HG02571 (cell line): ENCODE data around the gene TSPAN16.
A peak's percentile ranks its signal among the peaks of the same experiment; 100 is the strongest.
"Not testable (repeated sequence)": the region's sequence is repeated elsewhere in the genome, so short reads cannot be mapped to it uniquely, and the experiment has no call there.

Experiments
- ATAC-seq: cut with Tn5 transposase; IDR thresholded peaks from one replicate; pipeline ENCODE4 v1.9.1; 2021; ENCODE audit warnings: mild to moderate bottlenecking, moderate library complexity; ENCODE audit not compliant: unreplicated experiment

Gene TSPAN16

DNA sequence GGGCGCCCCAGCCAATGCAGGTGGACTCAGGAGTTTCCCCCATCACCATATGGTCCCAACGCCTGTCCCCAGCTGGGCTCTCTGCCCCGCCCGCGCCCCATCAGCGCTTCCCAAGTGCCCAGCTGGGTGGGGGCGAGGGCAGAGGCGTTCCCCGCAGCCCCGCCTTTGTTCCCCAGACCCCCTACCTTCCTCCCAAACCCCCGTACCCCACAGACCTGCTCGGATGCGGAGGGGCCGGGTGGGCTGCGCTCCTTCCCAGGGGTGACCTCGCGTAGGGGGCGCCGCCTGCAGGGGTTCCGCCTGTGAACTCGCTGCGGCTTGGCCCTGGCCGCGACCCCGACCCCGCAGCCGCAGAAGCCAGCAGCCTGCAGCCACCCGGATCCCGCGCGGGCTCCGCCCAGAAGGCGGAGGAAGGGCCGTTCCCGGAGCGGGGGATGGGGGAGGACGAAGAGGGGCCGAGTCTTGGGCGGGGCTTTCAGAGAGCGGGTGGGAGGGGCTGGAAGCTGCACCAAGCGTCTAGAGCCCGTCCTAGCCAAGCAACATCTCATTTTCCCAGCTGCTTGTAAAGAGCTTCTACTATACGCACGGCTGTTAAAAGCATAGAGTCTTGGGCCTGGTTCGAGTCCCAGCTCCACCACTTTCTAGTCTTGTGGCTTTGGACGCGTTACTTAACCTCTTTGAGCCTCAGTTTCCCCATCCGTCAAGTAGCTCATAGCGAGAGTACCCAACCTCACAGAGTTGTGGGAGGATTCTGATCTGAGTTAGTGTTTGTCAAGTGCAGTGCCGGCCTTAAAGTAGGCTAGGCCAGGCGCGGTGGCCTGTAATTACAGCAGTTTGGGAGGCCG, 43.5 kb downstream of the TSPAN16 start, which contains the start of gene RAB3D:
TSS of gene RAB3D (minus strand) at position 404 of the 845 bp plus-strand sequence. CDS start 2,258 bp downstream, outside the sequence.
- no peak for ATAC-seq

DNA sequence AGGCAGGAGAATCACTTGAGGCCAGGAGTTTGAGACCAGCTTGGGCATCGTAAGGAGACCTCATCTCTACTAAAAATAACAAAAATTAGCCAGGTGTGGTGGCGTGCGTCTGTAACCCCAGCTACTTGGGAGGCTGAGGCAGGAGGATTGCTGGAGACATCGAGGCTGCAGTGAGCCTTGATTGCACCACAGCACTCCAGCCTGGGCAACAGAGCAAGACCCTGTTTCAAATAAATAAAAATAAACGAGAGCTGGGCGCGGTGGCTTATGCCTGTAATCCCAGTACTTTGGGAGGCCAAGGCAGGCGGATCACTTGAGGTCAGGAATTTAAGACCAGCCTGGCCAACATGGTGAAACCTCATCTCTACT, 44.1 kb downstream of the TSPAN16 start:
- ATAC-seq, result not testable (repeated sequence)

DNA sequence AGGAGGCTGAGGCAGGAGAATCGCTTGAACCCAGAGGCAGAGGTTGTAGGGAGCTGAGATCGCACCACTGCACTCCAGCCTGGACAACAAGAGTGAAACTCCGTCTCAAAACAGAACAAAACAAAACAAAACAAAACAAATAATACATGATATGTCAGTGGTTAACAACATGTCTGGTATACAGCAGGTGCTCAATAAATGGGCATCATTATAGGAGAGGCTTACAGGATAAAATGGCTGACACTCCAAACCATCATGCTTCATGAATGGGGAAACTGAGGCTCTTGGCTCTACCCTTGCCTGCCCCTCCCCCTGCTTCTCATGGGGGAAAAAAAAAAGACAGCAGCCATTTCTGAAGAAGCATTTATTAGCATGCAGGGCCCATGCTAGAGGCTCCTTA, 46.5 kb downstream of the TSPAN16 start:
- no peak for ATAC-seq

DNA sequence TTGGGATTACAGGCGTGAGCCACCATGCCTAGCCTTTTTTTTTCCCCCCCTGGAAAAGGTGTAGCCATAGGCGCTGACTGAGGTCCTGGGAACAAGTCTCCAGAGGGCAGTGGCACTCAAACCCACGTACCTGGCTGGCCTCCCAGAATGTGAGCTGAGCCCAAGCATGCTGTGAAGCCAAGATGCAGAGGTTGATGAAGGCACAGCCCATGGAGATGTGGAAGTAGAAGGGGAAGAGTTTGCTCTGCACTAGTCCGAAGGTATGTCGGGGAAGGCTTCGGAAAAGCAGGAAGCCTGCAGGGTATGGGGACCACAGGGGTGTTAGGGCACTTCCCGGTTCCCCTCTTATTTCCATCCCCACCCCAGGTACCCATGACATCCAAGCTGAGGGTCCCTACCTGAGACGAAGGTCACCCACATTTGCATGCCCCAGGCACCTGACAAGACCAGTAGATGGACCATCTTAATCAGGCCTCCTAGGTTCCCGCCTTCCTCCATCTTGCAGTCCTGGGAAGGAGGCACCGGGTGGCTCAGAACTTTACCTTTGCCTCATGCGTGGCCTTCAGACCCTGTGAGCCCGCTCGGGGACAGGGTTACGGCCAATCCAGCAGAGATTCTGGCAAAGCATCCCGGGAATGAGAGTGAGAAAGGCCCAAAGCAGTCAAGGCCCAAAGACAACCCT, 49.3 kb downstream of the TSPAN16 start:
- ATAC-seq, result no peak

DNA sequence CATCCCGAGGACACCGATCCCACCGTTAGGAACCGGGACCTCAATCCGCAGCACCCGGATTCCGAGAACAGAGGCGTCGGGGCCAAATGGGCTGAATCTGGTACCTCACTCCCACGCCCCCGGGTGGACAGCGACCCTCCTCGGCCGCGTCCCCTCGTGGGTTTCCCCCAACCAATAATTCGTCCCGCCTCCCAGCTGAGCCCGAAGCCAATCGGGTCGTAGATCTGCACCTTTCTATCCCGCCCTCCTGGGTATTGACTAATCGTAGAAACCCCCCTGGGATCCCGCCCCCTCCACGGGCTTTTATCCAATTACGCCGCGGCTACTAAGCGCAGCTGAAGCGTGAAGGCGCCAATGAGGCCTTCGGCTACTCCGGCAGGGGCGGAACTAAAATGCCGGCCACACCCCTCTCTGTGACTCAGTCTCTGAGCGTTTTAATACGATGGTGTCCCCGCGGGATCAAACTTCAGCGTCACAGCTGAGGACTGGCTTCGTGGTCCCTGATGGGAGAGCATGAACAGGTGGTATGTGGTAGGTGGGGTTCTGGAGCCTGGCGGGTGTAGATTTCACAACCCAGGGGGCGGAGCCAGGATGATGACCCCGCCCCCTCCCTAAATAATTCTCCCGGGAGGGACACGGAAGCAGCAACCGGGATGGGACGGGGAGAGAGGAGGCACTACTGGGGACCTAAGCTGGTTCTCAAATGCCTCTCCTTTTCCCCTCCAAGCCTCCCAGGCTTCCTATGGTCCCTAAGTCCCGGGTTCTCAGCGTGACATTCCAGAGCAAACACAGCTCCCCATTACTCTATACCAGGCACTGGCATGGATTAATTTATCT, 50.4 kb downstream of the TSPAN16 start, which contains the start of the genes CCDC159 and TMEM205:
TSS of gene CCDC159 (plus strand) at position 416 of the 837 bp plus-strand sequence. CDS start at position 504, 88 bp downstream.
TSS of gene TMEM205 (minus strand) at position 165 of the 837 bp plus-strand sequence. CDS start 649 bp downstream, outside the sequence.
- peak; percentile 91 for ATAC-seq

DNA sequence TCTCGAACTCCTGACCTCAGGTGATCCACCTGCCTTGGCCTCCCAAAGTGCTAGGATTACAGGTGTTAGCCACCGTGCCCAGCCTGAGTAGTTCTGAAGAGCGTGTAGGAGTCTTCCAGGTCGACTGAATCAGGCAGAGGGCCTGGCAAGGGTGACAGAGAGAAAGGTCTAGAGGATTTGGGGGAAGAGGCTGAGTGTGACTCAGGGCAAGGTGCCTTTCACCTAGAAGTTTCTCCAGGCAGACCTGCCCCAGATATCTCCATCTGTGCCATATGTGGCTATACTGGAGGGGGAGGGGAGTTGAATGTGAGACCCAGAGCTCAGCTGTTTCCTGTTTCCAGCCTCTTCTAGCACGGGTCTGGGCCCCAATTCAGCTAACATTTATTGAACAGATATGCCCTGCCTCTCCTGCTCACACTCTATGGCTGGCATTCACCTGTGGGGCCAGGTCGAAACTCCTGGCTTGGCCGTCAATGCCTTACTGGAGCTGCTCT, 51.6 kb downstream of the TSPAN16 start:
- ATAC-seq, result no peak

DNA sequence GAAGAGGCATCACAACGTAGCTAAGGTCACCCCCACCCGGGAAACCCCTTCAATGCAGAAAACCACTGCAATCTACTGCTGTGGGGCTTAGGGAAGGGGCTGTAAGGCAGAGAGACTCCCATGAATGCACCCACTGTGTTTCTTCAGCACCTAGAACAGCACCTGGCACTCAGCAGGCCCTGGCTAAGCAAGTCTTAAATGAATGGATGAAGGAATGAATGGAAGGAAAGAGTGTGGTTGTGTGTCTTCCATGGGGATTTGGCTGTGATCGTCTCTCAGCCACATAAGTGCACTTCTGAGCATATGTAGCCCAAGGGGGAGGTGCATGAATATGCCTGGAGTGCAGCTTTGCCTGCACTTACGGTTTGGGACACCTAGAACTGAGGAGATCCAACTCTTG, 53.2 kb downstream of the TSPAN16 start:
- ATAC-seq, result no peak

DNA sequence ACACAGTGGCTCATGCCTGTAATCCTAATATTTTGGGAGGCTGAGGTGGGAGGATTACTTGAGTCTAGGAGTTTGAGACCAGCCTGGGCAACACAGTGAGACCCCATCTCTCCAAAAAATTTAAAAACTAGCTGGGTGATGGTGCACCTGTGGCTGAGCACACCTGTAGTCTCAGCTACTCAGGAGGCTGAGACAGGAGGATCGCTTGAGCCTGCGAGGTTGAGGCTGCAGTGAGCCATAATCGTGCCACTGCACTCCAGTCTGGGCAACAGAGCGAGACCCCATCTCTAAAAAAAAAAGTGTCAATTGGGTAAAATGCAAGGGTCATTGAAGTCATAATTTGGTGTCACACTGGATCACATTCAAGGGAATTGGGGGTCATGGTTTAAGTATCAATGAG, 58.1 kb downstream of the TSPAN16 start:
- not testable (repeated sequence) for ATAC-seq

DNA sequence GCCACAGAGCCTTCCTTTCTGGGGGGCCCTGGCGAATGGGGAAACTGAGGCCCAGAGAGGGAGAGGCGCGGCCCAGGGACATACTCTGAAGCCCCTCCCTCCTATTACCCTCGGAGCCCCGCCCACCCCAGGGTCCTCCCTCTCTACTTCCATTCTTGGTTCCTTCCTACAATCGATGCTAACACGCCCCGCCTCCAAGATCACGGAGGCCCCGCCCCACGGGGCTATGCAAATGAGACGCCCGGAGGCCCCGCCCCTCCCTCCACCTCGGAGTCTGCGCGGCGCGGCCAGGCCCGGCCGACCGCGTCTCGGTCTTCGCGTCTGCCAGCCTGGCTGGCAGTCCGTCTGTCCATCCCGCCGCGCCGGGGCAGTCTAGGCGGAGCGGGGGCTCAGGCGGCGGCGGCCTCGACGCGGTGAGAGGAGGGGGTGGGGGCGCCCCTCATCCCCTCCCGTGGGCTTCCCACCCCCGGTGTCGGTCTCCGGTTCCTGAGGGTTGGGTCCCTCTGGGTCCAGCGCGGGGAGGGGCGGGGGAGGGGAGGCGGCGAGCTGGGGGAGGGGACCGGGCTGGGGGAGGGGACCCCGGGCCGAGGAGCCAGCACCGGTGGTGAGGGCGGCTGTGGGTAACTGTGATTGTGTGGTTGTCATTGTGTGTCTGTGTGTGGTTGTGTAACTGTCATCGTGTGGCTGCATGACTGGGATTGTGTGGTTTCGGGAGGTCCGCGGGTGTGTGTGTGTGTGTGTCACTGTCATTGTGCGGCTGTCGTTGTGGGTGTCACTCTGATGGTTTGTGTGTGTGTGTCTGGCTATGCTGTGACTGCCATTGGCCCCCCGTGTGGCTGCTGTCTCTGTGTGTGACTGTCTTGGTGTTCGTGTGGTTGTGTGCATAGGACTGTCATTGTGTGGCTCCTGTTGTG, 59.5 kb downstream of the TSPAN16 start, which contains the start of gene PLPPR2:
TSS of gene PLPPR2 (plus strand) at position 273 of the 914 bp plus-strand sequence. CDS start 2,242 bp downstream, outside the sequence.
- ATAC-seq, result no peak

DNA sequence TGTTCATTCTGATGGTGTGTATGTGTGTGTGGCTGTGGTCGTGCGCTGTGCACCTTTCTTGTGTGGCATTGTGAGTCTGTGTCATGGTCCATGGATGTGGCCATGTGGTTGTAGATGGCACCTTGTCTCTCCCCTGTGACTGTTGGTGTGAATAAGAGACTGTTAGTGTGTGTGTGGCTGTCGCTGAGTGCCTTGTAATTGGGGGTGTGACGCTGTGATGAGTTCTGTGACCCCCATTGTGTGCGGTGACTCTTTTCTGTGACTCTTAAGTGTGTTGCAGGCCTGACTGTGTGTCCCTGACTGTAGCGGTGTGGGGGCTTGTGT, 60.1 kb downstream of the TSPAN16 start:
- ATAC-seq, result no peak

DNA sequence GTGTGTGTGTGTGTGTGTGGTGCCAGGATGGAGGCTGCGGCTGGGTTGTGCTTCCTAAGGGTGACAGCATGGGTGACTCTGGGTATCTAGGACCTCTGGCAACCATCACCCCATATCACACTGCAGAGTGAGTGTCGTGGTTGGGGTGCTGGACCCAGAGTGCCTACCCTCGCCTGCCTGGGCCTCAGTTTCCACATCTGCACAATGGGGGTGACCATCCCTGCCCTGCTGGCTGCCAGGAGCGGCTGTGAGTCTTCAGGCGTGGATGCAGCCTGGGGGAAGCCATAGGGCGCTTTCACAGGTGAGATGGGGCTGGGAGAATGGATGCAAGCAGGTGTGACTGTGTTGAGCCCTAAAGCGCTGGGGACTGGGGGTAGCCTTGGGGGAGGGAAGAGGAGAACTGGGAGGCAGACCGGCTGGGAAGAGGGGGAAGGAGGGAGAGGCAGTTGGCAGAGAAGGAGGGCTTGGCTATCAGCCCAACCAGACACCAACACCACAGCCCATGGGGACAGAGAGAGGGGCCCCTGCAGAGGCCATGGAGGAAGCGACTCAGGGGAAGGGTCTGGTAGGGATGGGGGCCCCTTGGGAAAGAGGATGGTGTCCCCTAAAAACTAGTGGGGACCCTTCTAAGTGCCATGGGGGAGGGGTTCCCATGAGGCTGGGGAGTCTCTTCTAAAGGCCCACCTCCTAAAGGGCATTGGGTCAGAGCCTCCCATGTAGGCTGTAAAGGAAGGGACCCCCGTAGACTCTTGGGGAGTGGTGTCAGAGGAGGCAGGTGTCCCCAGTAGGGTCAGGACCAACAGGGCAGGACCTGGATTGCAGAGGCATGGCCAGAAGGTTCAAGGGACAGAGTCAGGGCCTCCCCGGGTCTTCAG, 61.0 kb downstream of the TSPAN16 start:
- ATAC-seq, result no peak

DNA sequence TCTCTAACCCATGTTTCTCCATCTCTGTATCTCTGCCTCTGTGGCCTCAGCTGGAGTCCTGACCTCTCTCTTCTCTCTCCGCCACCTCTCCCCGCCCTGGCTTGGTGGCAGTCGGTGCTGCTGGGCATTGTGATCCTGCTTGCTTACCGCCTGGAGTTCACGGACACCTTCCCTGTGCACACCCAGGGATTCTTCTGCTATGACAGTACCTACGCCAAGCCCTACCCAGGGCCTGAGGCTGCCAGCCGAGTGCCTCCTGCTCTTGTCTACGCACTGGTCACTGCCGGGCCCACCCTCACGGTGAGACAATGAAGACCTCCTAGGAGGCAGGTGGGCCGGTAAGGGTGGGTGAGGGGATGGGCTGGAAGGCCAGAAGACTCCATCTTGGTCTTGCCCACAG, 63.5 kb downstream of the TSPAN16 start:
- ATAC-seq, result no peak

DNA sequence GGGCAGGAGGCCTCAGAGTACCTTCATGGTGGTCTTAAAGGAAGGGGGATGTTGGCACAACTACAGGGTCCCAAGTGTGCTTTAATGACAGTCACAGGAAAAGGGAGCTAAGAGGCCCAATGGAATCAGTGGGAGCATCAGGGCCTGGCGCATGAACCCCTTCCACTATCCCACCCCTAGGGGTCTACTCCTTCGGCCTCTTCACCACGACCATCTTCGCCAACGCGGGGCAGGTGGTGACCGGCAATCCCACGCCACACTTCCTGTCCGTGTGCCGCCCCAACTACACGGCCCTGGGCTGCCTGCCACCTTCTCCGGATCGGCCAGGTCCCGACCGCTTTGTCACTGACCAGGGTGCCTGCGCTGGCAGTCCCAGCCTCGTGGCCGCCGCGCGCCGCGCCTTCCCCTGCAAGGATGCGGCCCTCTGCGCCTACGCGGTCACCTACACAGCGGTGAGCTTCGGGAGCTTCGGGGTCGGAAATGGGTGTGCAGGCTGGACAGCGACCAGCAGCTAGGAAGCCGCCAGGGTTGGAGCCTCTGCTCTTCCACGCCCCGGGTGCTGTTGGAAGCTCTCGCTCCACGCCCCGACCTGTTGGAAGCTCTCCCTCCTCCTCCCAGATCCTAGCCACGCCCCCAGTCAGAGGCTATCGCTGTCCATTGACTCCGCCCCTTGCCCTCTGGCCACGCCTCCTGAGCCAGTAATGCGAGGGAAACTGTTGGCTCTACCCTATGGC, 65.2 kb downstream of the TSPAN16 start:
- ATAC-seq, result no peak

DNA sequence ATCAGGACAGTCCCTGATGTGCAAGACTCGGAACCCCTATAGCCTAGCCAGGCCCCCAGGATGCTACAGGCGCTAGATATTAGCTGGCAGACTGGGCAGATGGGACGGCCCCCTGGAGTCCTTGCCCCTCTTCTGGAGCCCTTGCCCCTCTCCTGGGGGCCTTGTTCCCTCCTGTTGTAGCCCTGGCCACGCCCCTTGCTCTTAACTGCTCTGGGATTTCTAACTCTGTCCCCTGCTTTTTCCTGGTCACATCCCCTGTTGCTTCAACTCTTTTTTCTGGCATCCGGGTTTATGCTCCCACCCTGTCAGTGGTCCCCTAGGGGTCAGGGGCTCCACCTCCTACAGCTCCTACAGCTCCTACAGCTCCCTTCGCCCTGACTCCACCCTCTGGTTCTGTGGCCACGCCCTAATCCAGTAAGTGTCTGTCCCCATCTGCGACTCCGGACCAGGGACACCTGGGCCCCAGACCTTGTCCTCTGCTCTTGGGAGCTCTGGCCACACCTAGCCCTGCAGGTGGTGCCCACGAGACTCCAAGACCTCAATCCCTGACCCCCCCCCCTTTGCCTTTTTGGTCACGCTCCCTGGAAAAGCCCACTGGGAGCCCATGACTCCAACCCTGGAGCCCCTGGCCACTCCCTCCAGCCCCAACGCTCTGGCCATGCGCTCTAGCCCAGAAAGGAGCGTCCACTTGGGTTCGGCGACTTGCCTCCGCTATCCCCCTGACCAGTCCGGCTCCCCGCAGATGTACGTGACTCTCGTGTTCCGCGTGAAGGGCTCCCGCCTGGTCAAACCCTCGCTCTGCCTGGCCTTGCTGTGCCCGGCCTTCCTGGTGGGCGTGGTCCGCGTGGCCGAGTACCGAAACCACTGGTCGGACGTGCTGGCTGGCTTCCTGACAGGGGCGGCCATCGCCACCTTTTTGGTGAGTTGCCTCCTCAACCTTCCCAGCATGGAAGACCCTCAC, 66.1 kb downstream of the TSPAN16 start:
- no peak for ATAC-seq

DNA sequence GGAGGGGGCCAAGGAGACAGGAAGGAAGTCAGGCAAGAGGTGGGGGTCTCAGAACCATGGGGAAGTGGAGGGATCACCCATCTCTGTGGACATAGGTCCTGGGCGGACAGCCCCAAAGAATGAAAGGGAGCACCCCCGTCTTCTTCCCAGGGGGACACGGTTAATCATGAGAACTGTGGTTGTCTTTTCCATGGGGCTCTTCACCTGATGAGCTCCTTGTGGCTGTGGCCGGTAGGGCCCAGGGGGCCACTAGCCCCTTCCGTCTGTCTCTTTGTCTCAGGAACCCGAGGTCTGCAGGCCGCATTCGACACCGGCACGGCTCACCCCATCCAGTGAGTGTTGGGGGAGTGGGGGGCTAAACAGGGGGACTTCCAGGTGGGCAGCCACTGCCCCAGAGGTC, 67.9 kb downstream of the TSPAN16 start:
- ATAC-seq, result no peak

DNA sequence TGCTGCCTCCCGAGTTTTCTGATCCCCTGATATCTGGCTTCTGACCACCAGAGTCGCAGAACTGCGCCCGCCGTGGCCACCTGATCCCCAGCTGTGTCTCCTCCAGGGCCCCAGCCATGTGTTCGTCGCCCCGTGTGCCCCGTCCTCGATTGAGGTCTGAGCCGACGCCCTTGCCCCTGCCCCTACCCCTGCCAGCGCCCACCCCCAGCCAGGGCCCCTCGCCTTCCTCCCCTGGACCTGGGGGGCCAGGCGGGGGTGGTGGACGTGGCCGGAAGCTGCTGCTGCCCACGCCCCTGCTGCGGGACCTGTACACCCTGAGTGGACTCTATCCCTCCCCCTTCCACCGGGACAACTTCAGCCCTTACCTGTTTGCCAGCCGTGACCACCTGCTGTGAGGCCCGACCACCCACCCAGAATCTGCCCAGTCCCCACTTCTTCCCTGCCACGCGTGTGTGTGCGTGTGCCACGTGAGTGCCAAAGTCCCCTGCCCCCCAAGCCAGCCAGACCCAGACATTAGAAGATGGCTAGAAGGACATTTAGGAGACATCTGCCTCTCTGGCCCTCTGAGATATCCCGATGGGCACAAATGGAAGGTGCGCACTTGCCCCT, 68.4 kb downstream of the TSPAN16 start:
- ATAC-seq, result no peak

DNA sequence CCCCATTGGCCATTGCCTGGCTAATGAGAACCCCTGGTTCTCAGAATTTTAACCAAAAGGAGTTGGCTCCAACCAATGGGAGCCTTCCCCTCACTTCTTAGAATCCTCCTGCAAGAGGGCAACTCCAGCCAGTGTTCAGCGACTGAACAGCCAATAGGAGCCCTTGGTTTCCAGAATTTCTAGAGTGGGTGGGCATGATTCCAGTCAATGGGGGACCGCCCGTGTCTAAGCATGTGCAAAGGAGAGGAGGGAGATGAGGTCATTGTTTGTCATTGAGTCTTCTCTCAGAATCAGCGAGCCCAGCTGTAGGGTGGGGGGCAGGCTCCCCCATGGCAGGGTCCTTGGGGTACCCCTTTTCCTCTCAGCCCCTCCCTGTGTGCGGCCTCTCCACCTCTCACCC, 69.0 kb downstream of the TSPAN16 start:
- no peak for ATAC-seq
